NB4 (cell line): ENCODE data around the gene CBX4.

Source experiments
- DNase-seq: peaks from one replicate; pipeline ENCODE4 v3.0.0; 2010; ENCODE audit warnings: low read depth
- H3K4me3 ChIP-seq: one replicate; pipeline ENCODE4 v1.5.1; 2011; ENCODE audit warnings: mild to moderate bottlenecking, low read depth, low read length, moderate library complexity
- MYC ChIP-seq: IDR thresholded peaks from 2 replicates; pipeline ENCODE4 v1.6.1; 2011; ENCODE audit warnings: low read depth, low read length
- POLR2A ChIP-seq: IDR thresholded peaks from 2 replicates; pipeline ENCODE4 v1.6.1; 2011; ENCODE audit warnings: mild to moderate bottlenecking; ENCODE audit not compliant: insufficient read length; ENCODE audit errors: extremely low read depth
- TF ChIP-seq, protein P1 (sequence below): IDR thresholded peaks from 2 replicates; pipeline ENCODE4 v1.6.1; 2011; ENCODE audit warnings: low read depth, low read length
- TF ChIP-seq, protein P2 (sequence below): IDR thresholded peaks from one replicate; pipeline ENCODE4 v1.5.1; 2012; ENCODE audit warnings: low read depth, low read length

Gene CBX4

GRCh38 chr17:79799174-79799537 is 40.1 kb downstream of the CBX4 start:
- TF ChIP-seq, protein P1, sequence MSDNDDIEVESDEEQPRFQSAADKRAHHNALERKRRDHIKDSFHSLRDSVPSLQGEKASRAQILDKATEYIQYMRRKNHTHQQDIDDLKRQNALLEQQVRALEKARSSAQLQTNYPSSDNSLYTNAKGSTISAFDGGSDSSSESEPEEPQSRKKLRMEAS, result no peak
- no peak for TF ChIP-seq MYC
- H3K4me3 ChIP-seq, result no peak overlapping the region
- DNase-seq, result no peak

GRCh38 chr17:79798299-79799173 is 40.7 kb downstream of the CBX4 start:
- TF ChIP-seq, protein P1, result no peak
- TF ChIP-seq POLR2A, result no peak
- TF ChIP-seq MYC, result no peak
- TF ChIP-seq, protein P2, sequence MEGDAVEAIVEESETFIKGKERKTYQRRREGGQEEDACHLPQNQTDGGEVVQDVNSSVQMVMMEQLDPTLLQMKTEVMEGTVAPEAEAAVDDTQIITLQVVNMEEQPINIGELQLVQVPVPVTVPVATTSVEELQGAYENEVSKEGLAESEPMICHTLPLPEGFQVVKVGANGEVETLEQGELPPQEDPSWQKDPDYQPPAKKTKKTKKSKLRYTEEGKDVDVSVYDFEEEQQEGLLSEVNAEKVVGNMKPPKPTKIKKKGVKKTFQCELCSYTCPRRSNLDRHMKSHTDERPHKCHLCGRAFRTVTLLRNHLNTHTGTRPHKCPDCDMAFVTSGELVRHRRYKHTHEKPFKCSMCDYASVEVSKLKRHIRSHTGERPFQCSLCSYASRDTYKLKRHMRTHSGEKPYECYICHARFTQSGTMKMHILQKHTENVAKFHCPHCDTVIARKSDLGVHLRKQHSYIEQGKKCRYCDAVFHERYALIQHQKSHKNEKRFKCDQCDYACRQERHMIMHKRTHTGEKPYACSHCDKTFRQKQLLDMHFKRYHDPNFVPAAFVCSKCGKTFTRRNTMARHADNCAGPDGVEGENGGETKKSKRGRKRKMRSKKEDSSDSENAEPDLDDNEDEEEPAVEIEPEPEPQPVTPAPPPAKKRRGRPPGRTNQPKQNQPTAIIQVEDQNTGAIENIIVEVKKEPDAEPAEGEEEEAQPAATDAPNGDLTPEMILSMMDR, result no peak
- H3K4me3 ChIP-seq, result no peak overlapping the region
- peak; percentile 48 for DNase-seq

DNA sequence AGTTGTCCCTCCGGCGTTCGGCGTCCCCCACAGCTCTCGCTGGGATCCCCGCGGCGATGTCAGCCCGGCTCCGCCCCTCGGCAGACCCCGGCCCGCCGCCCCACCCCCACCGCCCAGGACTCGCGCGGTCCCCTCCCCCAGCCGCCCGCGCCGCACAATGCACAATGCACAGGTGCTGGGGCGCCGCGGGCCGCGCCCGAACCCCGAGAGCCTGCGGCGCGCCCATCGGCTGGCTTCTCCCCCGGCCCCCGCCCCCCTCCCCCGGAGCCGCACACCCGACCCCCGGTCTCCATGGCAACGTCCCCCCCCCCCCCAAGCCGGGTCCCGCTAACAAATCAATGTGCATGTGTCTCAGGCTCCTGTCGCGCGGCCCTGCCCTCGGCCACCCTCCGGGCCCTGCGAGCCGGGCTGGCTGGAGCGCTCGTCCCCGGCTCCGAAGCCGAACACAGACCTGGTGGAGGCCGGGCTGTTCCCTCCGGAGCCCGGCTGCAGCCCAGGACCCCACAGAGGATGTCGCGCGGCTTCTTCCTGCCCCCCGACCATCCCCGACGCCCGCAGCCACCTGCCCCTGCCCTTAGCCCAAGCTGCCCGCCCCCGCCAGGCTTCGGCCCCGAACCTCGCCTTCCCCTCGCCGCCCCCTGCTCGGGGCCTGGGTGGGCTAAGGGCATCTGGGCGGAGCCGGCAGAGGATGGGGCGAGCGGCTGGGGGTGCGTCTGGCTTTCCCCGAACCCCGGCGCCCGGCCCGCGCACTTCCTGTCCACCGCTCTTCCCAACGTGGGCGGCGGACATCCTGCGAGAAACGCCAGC is 41.5 kb downstream of the CBX4 start:
- H3K4me3 ChIP-seq, result no peak overlapping the region
- TF ChIP-seq MYC (no peak; the same call in 1 of the 2 replicates), POLR2A (no peak)
- peak; percentile 61 for DNase-seq

GRCh38 chr17:79796763-79797491 is 42.3 kb downstream of the CBX4 start, which contains the start of gene CBX8:
Gene CBX8 (minus strand): TSS chr17:79797077. CDS start chr17:79796998, 79 bp downstream.
- H3K4me3 ChIP-seq, result peak within 1 kb of the TSS; percentile 83
- TF ChIP-seq, protein P2, result no peak
- TF ChIP-seq POLR2A (peak; percentile 31), MYC (peak; percentile 33)
- TF ChIP-seq, protein P1, result peak; percentile 88
- peak; percentile 99 for DNase-seq

DNA sequence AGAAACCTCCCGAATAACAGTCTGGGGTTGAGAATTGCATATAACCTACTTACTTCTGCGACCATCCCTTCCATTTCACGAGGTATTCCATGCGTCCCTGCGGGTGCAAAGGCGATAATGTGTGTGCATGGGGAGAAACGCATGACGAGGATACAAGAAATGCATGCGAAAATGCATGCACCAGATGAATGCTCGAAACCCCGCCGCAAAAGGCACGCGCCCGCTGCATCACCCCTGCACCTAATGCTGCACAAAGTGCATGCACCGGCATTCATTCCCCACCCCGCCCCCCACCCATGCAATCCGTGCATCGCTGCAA is 42.8 kb downstream of the CBX4 start:
- H3K4me3 ChIP-seq, result peak overlapping the region; percentile 83
- TF ChIP-seq MYC, result no peak
- no peak for TF ChIP-seq POLR2A
- TF ChIP-seq, protein P2, result no peak
- TF ChIP-seq, protein P1, result no peak
- peak; percentile 66 for DNase-seq

GRCh38 chr17:79795795-79796443 is 43.3 kb downstream of the CBX4 start:
- TF ChIP-seq POLR2A, result no peak
- TF ChIP-seq, protein P1, result no peak
- TF ChIP-seq, protein P2, result no peak
- no peak for TF ChIP-seq MYC
- peak overlapping the region; percentile 83 for H3K4me3 ChIP-seq
- DNase-seq, result no peak
